GM12878 (cell line): Measurements from ENCODE around the gene PC. TPM values are rescaled to one million over a fixed set of nuclear protein-coding genes. Genes with fewer than 3 reads are reported as not detected.

Source experiments
- ATAC-seq: fragments of 200-7000 bp; cut with Tn5 transposase; 3 replicates; pipeline ENCODE4 v1.9.1; 2020; ENCODE audit warnings: mild to moderate bottlenecking, moderate library complexity
- BruUV-seq: library from RNA; stranded (reverse); fragments of 400-500 nt; replicated peaks from 2 replicates; lab custom pipeline; 2021; lab: Mats Ljungman, UMichigan
- CTCF ChIA-PET: fragments of 300-600 bp; sonication (Branson Sonifier 250); formaldehyde crosslinking; extraction: SDS; loops from one replicate; lab custom pipeline; 2021; ENCODE audit warnings: inconsistent platforms; lab: Yijun Ruan, JAX
- POLR2A ChIA-PET: fragments of 350-600 bp; formaldehyde crosslinking; extraction: SDS; loops from one replicate; lab custom pipeline; 2021; ENCODE audit warnings: inconsistent platforms; lab: Charles Lee
- RAD21 ChIA-PET: fragments of 300-600 bp; sonication (Branson Sonifier 250); formaldehyde crosslinking; loops from one replicate; lab custom pipeline; 2023; ENCODE audit warnings: antibody characterized with exemption; ENCODE audit not compliant: unreplicated experiment; lab: Charles Lee
- SMC1A ChIA-PET: fragments of 300-600 bp; sonication (Branson Sonifier 250); formaldehyde crosslinking; loops from one replicate; lab custom pipeline; 2023; ENCODE audit not compliant: unreplicated experiment, uncharacterized antibody; lab: Charles Lee
- DNase-seq: peaks from one replicate; pipeline ENCODE4 v3.0.0-alpha.2; 2011; ENCODE audit warnings: low read depth, low spot score
- FAIRE-seq: peaks from 3 replicates; lab custom pipeline; 2011; peaks lifted over from hg19 to GRCh38; lab: Jason Lieb, UNC
- H2AFZ ChIP-seq: 2 replicates; pipeline ENCODE4 v1.6.0; 2011; ENCODE audit warnings: low read depth, low read length, control low read depth; ENCODE audit not compliant: control insufficient read depth
- H3K27ac ChIP-seq: 2 replicates; pipeline ENCODE4 v1.5.1; 2011; ENCODE audit warnings: control low read depth; ENCODE audit not compliant: control insufficient read depth, insufficient read depth
- H3K27me3 ChIP-seq, 2 experiments: replicated peaks in 1 of 2; 2 replicates each; pipeline versions ENCODE4 v1.6.0 to v1.6.1; 2011; ENCODE audit warnings: low read length in 1 of 2; ENCODE audit not compliant: control insufficient read depth in 2 of 2, insufficient read depth in 2 of 2
- H3K36me3 ChIP-seq, 2 experiments: 2 replicates each; pipeline ENCODE4 v1.5.1; 2011; ENCODE audit warnings: low read length in 1 of 2; ENCODE audit not compliant: control insufficient read depth in 2 of 2, insufficient read depth in 2 of 2
- H3K4me1 ChIP-seq: 2 replicates; pipeline ENCODE4 v1.6.1; 2011; ENCODE audit warnings: mild to moderate bottlenecking, low read length, moderate library complexity, mixed read lengths; ENCODE audit not compliant: control insufficient read depth, insufficient read depth
- H3K4me2 ChIP-seq: 2 replicates; pipeline ENCODE4 v1.6.0; 2011; ENCODE audit warnings: control low read depth; ENCODE audit not compliant: control insufficient read depth, insufficient read depth
- H3K4me3 ChIP-seq: fragments of 200-600 bp; sonication (generic); 2 replicates; pipeline ENCODE4 v1.5.1; 2016
- H3K79me2 ChIP-seq: 2 replicates; pipeline ENCODE4 v1.6.0; 2011; ENCODE audit warnings: low read length; ENCODE audit not compliant: control insufficient read depth, insufficient read depth
- H3K9ac ChIP-seq: 2 replicates; pipeline ENCODE4 v1.8.0; 2011; ENCODE audit warnings: low read length, control low read depth, mixed read lengths; ENCODE audit not compliant: control insufficient read depth, insufficient read depth
- H3K9me3 ChIP-seq: replicated peaks from 3 replicates; pipeline ENCODE4 v1.5.1; 2011; ENCODE audit warnings: mild to moderate bottlenecking, low read length; ENCODE audit not compliant: control insufficient read depth, insufficient read depth
- H4K20me1 ChIP-seq: 2 replicates; pipeline ENCODE4 v1.6.0; 2011; ENCODE audit not compliant: control insufficient read depth, insufficient read depth
- BMI1 ChIP-seq: fragments of 450-650 bp; IDR thresholded peaks from 2 replicates; pipeline ENCODE4 v1.6.1; 2016; ENCODE audit warnings: mild to moderate bottlenecking, moderate library complexity, borderline replicate concordance
- BRCA1 ChIP-seq: IDR thresholded peaks from 2 replicates; pipeline ENCODE4 v1.6.1; 2011; ENCODE audit warnings: low read depth, low read length, improper control_type of control experiment
- GABPA ChIP-seq: IDR thresholded peaks from 2 replicates; pipeline ENCODE4 v1.6.1; 2014; ENCODE audit warnings: antibody characterized with exemption, low read depth, mild to moderate bottlenecking, inconsistent platforms
- GATAD2B ChIP-seq: fragments of 450-650 bp; conservative IDR thresholded peaks from 2 replicates; pipeline ENCODE4 v1.6.1; 2017; ENCODE audit warnings: low read depth, mild to moderate bottlenecking, moderate library complexity
- JUND ChIP-seq: IDR thresholded peaks from 2 replicates; pipeline ENCODE4 v1.6.1; 2012; ENCODE audit warnings: low read depth, mild to moderate bottlenecking, low read length, improper control_type of control experiment, moderate library complexity
- KAT2A ChIP-seq: conservative IDR thresholded peaks from 2 replicates; pipeline ENCODE4 v1.6.1; 2011; ENCODE audit warnings: low read depth, low read length; ENCODE audit not compliant: control insufficient read depth
- KDM1A ChIP-seq: fragments of 200-600 bp; sonication (generic); IDR thresholded peaks from 2 replicates; pipeline ENCODE4 v1.6.1; 2016; ENCODE audit warnings: borderline replicate concordance
- KLF5 ChIP-seq: fragments of 450-650 bp; IDR thresholded peaks from 2 replicates; pipeline ENCODE4 v1.6.1; 2014; ENCODE audit warnings: mild to moderate bottlenecking; ENCODE audit not compliant: partially characterized antibody
- NR2C2 ChIP-seq: IDR thresholded peaks from 2 replicates; pipeline ENCODE4 v1.6.1; 2011; ENCODE audit warnings: borderline replicate concordance, low read depth; ENCODE audit not compliant: control insufficient read depth, insufficient read length
- PAX5 ChIP-seq: IDR thresholded peaks from 2 replicates; pipeline ENCODE4 v1.6.1; 2011; ENCODE audit warnings: low read depth, low read length, borderline replicate concordance
- RAD51 ChIP-seq: fragments of 450-650 bp; IDR thresholded peaks from 2 replicates; pipeline ENCODE4 v1.6.1; 2016; ENCODE audit warnings: moderate library complexity, mild to moderate bottlenecking, inconsistent platforms
- RUNX3 ChIP-seq: IDR thresholded peaks from 2 replicates; pipeline ENCODE4 v1.6.1; 2012; ENCODE audit warnings: low read length, inconsistent platforms
- SMAD1 ChIP-seq: fragments of 450-650 bp; IDR thresholded peaks from 2 replicates; pipeline ENCODE4 v1.6.1; 2018; ENCODE audit warnings: mild to moderate bottlenecking, low read depth; ENCODE audit not compliant: partially characterized antibody
- SREBF1 ChIP-seq: IDR thresholded peaks from 2 replicates; pipeline ENCODE4 v1.6.1; 2012; ENCODE audit warnings: mild to moderate bottlenecking, low read length
- YBX1 ChIP-seq: fragments of 450-650 bp; IDR thresholded peaks from 2 replicates; pipeline ENCODE4 v1.6.1; 2016; ENCODE audit warnings: antibody characterized with exemption
- ZNF207 ChIP-seq: fragments of 450-650 bp; IDR thresholded peaks from 2 replicates; pipeline ENCODE4 v1.6.1; 2014; ENCODE audit warnings: antibody characterized with exemption, mild to moderate bottlenecking, borderline replicate concordance
- WGBS: methylation state at CpG from one replicate; pipeline ENCODE4 v1.1.6; 2016; ENCODE audit warnings: low lambda C conversion rate; ENCODE audit not compliant: insufficient replicate concordance, insufficient coverage; ENCODE audit errors: missing lambda C conversion rate; 5-methylcytosine and 5-hydroxymethylcytosine counted together
- in situ Hi-C: fragments of 300-500 bp; cut with MboI; formaldehyde crosslinking; loops from 9 replicates; pipeline ENCODE4 v1.14.3; 2018; ENCODE audit warnings: mixed read lengths
- intact Hi-C: fragments of 100-400 bp; cut with micrococcal nuclease; formaldehyde crosslinking; loops from one replicate; pipeline ENCODE4 v1.14.2; 2022; ENCODE audit not compliant: unreplicated experiment
- polyA plus RNA-seq, 11 experiments: library from polyadenylated mRNA; depleted of rRNA in 4 of 11; unstranded in 6 of 11; stranded (reverse) in 5 of 11; fragments of >200 nt; fragmentation: Nextera tagmentation in 4 of 11; fragmentation: Illumina TruSeq in 1 of 11; extraction: Ambion mirVana in 4 of 11; extraction: Trizol in 1 of 11; gene quantifications; 1 replicate in 1 of 11; 2 replicates in 10 of 11; pipeline versions ENCODE4 v1.2.1 to v1.2.3, GENCODE V29; 2011 to 2016; ENCODE audit warnings: inconsistent platforms in 2 of 11, missing spikeins in 2 of 11, low read depth in 1 of 11
- total RNA-seq, 4 experiments: library from RNA; depleted of rRNA in 3 of 4; stranded (reverse); fragments of >200 nt in 3 of 4; fragmentation: Illumina TruSeq in 1 of 4; extraction: Trizol in 1 of 4; gene quantifications; 2 replicates each; pipeline versions ENCODE4 v1.2.1 to v1.2.3, GENCODE V29; 2013 to 2021

PC gene
- total and polyA plus RNA-seq, 10 of the 15 experiments (the other 5 are each of a cell fraction or from before 2014, with no cell fraction given) = 0.22 to 10.3 (median 4.5) TPM

DNA sequence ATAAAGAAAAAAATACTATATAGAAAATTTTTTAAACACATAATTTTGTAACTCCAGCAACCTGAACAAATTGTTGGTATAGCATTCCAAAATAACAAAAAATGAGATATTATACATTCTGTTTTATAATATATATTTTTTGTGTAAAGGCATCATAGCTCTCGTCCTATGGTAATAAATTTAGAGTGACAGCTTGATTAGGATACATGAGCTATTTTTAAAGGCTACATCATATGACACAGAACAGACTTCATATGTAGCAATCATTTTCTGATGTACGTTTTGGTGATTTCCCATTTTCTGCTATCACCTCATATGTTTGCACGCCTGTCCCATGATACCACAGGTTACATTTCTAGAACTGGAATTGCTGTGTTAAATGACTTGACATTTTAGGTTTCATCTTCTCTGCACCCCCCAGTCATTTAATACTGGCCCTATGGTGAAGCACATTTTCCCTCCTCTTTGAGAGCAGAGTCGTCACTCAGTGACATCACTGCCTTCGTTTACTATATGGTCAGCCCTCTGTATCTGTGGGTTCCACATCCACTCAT, 19.5 kb downstream of the PC start:
- ChIA-PET POLR2A (no interaction called here), SMC1A (no interaction called here), CTCF (no interaction called here), RAD21 (no interaction called here)
- Histone ChIP-seq H3K79me2 (no peaks in the 10 kb centered on the region), H3K27me3 (peaks cover 0 to 5% of the 10 kb centered on the region in 2 experiments; a peak in 2 of 4 replicates), H3K9ac (no peak overlapping the region), H3K4me1 (no peaks in the 10 kb centered on the region), H4K20me1 (no peaks in the 10 kb centered on the region), H3K4me2 (no peak overlapping the region), H3K9me3 (no peaks in the 10 kb centered on the region), H3K4me3 (no peak overlapping the region), H3K36me3 (no peaks in the 10 kb centered on the region), H2AFZ (no peak overlapping the region), H3K27ac (no peak overlapping the region)
- intact Hi-C loops (no loop called here), in situ Hi-C loops (no loop called here)
- no TSS peak for BruUV-seq
- no peak for ATAC-seq
- no peak for FAIRE-seq
- TF ChIP-seq GATAD2B (no peak), RUNX3 (no peak), PAX5 (no peak), RAD51 (no peak)
- DNase-seq = no peak
- WGBS = 55% methylated on average over 5 of the region's 5 CpGs

GRCh38 chr11:66937193-66937733, 20.9 kb downstream of the PC start:
- 100% methylated on average over 1 of the region's 1 CpG for WGBS
- Histone ChIP-seq H3K79me2 (no peaks in the 10 kb centered on the region), H3K4me3 (no peak overlapping the region), H3K27me3 (peaks cover 0 to 7% of the 10 kb centered on the region in 2 experiments; a peak in 2 of 4 replicates), H3K9me3 (no peaks in the 10 kb centered on the region), H3K4me1 (no peaks in the 10 kb centered on the region), H3K4me2 (no peak overlapping the region), H3K36me3 (no peaks in the 10 kb centered on the region), H3K9ac (no peak overlapping the region), H3K27ac (no peak overlapping the region), H4K20me1 (no peaks in the 10 kb centered on the region), H2AFZ (no peak overlapping the region)
- in situ Hi-C loops (no loop called here), intact Hi-C loops (no loop called here)
- ChIA-PET POLR2A (no interaction called here), RAD21 (no interaction called here), SMC1A (no interaction called here), CTCF (no interaction called here)
- ATAC-seq = no peak
- no peak for FAIRE-seq
- BruUV-seq = no TSS peak
- DNase-seq = no peak
- TF ChIP-seq NR2C2 (no peak), JUND (no peak), SMAD1 (no peak), KAT2A (no peak), KLF5 (no peak), BMI1 (no peak), GABPA (no peak), RUNX3 (no peak), ZNF207 (no peak), BRCA1 (no peak), KDM1A (no peak), SREBF1 (no peak), YBX1 (no peak)
